HCT116 (cell line): ENCODE results near the gene NUDT4. TPM values are rescaled to one million over a fixed set of nuclear protein-coding genes. Genes with fewer than 3 reads are reported as not detected.
A peak's percentile ranks its signal among the peaks of the same experiment; 100 is the strongest.

Experiments used
- ATAC-seq: fragments of 200-7000 bp; cut with Tn5 transposase; 2 replicates; pipeline ENCODE4 v1.9.1; 2020; ENCODE audit warnings: mild to moderate bottlenecking, moderate library complexity
- BruUV-seq: library from RNA; stranded (reverse); fragments of 400-500 nt; replicated peaks from 2 replicates; lab custom pipeline; 2021; lab: Mats Ljungman, UMichigan
- CTCF ChIA-PET: fragments of 300-600 bp; sonication (Branson Sonifier 250); formaldehyde crosslinking; loops from one replicate; lab custom pipeline; 2021; ENCODE audit warnings: antibody characterized with exemption; lab: Charles Lee
- POLR2A ChIA-PET: fragments of 300-600, 350-600 bp; sonication (Branson Sonifier 250); formaldehyde crosslinking; loops from one replicate; lab custom pipeline; 2021; ENCODE audit warnings: antibody characterized with exemption; lab: Charles Lee
- RAD21 ChIA-PET, 2 experiments: fragments of 300-600 bp; sonication (Branson Sonifier 250); formaldehyde crosslinking; loops; one replicate each; lab custom pipeline; 2023; ENCODE audit warnings: low total read pairs in 2 of 2; ENCODE audit not compliant: uncharacterized antibody in 2 of 2, unreplicated experiment in 2 of 2, low non-redundant PET in 1 of 2; lab: Charles Lee
- DNase-seq: peaks from one replicate; pipeline ENCODE4 v3.0.0-alpha.2; 2010; ENCODE audit warnings: low read depth, low spot score
- H2AFZ ChIP-seq: fragments of 200-600 bp; shearing (Covaris generic), sonication (generic); 2 replicates; pipeline ENCODE4 v1.6.1; 2017; ENCODE audit warnings: low read depth, mixed run types, mixed read lengths, antibody characterized with exemption, low read length; ENCODE audit not compliant: poor library complexity, severe bottlenecking
- H3K27ac ChIP-seq: 2 replicates; pipeline ENCODE4 v1.5.1; 2012; ENCODE audit warnings: low read depth, low read length
- H3K27me3 ChIP-seq: fragments of 200-600 bp; sonication (generic); 2 replicates; pipeline ENCODE4 v1.6.1; 2016; ENCODE audit warnings: mixed run types, low read length, mixed read lengths; ENCODE audit not compliant: insufficient read depth
- H3K36me3 ChIP-seq, 2 experiments: fragments of 200-500 bp in 1 of 2; fragments of 200-600 bp in 1 of 2; sonication (Bioruptor generic) in 1 of 2; sonication (generic) in 1 of 2; 2 replicates each; pipeline versions ENCODE4 v1.5.1 to v1.6.1; 2014 to 2016; ENCODE audit warnings: low read length in 2 of 2, inconsistent platforms in 1 of 2, mixed read lengths in 1 of 2, mixed run types in 1 of 2; ENCODE audit not compliant: insufficient read depth in 2 of 2, control insufficient read depth in 1 of 2
- H3K4me1 ChIP-seq, 2 experiments: fragments of 200-600 bp in 1 of 2; sonication (generic) in 1 of 2; 2 replicates each; pipeline versions ENCODE4 v1.5.1 to v1.6.1; 2012 to 2017; ENCODE audit warnings: low read length in 2 of 2, inconsistent platforms in 1 of 2, mild to moderate bottlenecking in 1 of 2, mixed read lengths in 1 of 2, mixed run types in 1 of 2, moderate library complexity in 1 of 2; ENCODE audit not compliant: insufficient read depth in 2 of 2, control insufficient read depth in 1 of 2
- H3K4me2 ChIP-seq: fragments of 200-600 bp; sonication (generic); 2 replicates; pipeline ENCODE4 v1.6.1; 2017; ENCODE audit warnings: mixed run types, low read length, mixed read lengths
- H3K4me3 ChIP-seq, 2 experiments: fragments of 200-600 bp in 1 of 2; sonication (generic) in 1 of 2; replicated peaks in 1 of 2; 2 replicates each; pipeline ENCODE4 v1.5.1; 2011 to 2016; ENCODE audit warnings: low read length in 2 of 2, control low read depth in 1 of 2, low read depth in 1 of 2, mild to moderate bottlenecking in 1 of 2, mixed read lengths in 1 of 2, mixed run types in 1 of 2
- H3K79me2 ChIP-seq: fragments of 200-600 bp; sonication (generic); 2 replicates; pipeline ENCODE4 v1.6.1; 2017; ENCODE audit warnings: mild to moderate bottlenecking, mixed run types, low read length, moderate library complexity, mixed read lengths; ENCODE audit not compliant: insufficient read depth
- H3K9ac ChIP-seq: fragments of 200-600 bp; sonication (generic); 2 replicates; pipeline ENCODE4 v1.6.1; 2016; ENCODE audit warnings: low read length, mixed read lengths
- H3K9me2 ChIP-seq: fragments of 200-600 bp; sonication (generic), shearing (Covaris generic); 2 replicates; pipeline ENCODE4 v1.6.1; 2017; ENCODE audit warnings: mixed run types, mild to moderate bottlenecking, moderate library complexity; ENCODE audit not compliant: insufficient read depth
- H3K9me3 ChIP-seq, 2 experiments: fragments of 200-500 bp in 1 of 2; fragments of 200-600 bp in 1 of 2; sonication (Bioruptor generic) in 1 of 2; sonication (generic) in 1 of 2; 2 replicates each; pipeline ENCODE4 v1.6.1; 2014 to 2017; ENCODE audit warnings: low read length in 2 of 2, mixed read lengths in 2 of 2, inconsistent platforms in 1 of 2, low read depth in 1 of 2, mild to moderate bottlenecking in 1 of 2, mixed run types in 1 of 2, moderate library complexity in 1 of 2; ENCODE audit not compliant: control insufficient read depth in 1 of 2, insufficient read depth in 1 of 2
- H4K20me1 ChIP-seq: fragments of 200-600 bp; sonication (generic), shearing (Covaris generic); 2 replicates; pipeline ENCODE4 v1.6.1; 2017; ENCODE audit warnings: mixed run types, mild to moderate bottlenecking, moderate library complexity; ENCODE audit not compliant: insufficient read depth
- CBX3 ChIP-seq: IDR thresholded peaks from 2 replicates; pipeline ENCODE4 v1.6.1; 2012; ENCODE audit warnings: low read depth
- EGR1 ChIP-seq: IDR thresholded peaks from 2 replicates; pipeline ENCODE4 v1.6.1; 2012; ENCODE audit warnings: low read depth
- ELF1 ChIP-seq: IDR thresholded peaks from 2 replicates; pipeline ENCODE4 v1.6.1; 2012; ENCODE audit warnings: low read depth, borderline replicate concordance
- EZH2phosphoT487 ChIP-seq: fragments of 200-600 bp; IDR thresholded peaks from 2 replicates; pipeline ENCODE4 v1.6.1; 2018; ENCODE audit warnings: antibody characterized with exemption, borderline replicate concordance
- FOSL1 ChIP-seq: IDR thresholded peaks from 2 replicates; pipeline ENCODE4 v1.6.1; 2012; ENCODE audit warnings: low read depth
- MAX ChIP-seq: IDR thresholded peaks from 2 replicates; pipeline ENCODE4 v1.6.1; 2012
- POLR2A ChIP-seq: IDR thresholded peaks from 2 replicates; pipeline ENCODE4 v1.7.0; 2011; ENCODE audit warnings: borderline replicate concordance; ENCODE audit not compliant: insufficient read depth, insufficient read length; ENCODE audit errors: extremely low read depth
- POLR2AphosphoS5 ChIP-seq: IDR thresholded peaks from 2 replicates; pipeline ENCODE4 v1.6.1; 2011; ENCODE audit warnings: mild to moderate bottlenecking, low read depth, low read length, moderate library complexity
- REST ChIP-seq: IDR thresholded peaks from 2 replicates; pipeline ENCODE4 v1.6.1; 2012; ENCODE audit warnings: low read depth
- SP1 ChIP-seq: IDR thresholded peaks from 2 replicates; pipeline ENCODE4 v1.6.1; 2012; ENCODE audit warnings: low read depth
- SRF ChIP-seq: IDR thresholded peaks from 2 replicates; pipeline ENCODE4 v1.6.1; 2012; ENCODE audit warnings: low read depth
- intact Hi-C: fragments of 100-400 bp; cut with micrococcal nuclease; formaldehyde crosslinking; loops from 2 replicates; pipeline ENCODE4 v1.10.0; 2022
- total RNA-seq: library from RNA; stranded (reverse); gene quantifications from one replicate; pipeline ENCODE4 v1.2.1, GENCODE V29; 2021; ENCODE audit not compliant: unreplicated experiment

Gene NUDT4
- total RNA-seq, 1 experiment from 2014 or later: 41.2 TPM

GRCh38 chr12:93441081-93441616 lies 63.4 kb downstream of the NUDT4 start:
- ATAC-seq (no peak), DNase-seq (no peak)
- no peaks in the 10 kb centered on the region for H3K27me3 ChIP-seq
- ChIA-PET RAD21 (no interaction called here), CTCF (no interaction called here), POLR2A (no interaction called here)
- H3K27ac ChIP-seq: peak overlapping the region; percentile 86
- H3K4me3 ChIP-seq: peak overlapping the region; percentile 64 to 83
- peaks cover 56% of the 10 kb centered on the region for H3K79me2 ChIP-seq
- intact Hi-C loops: no loop called here
- H2AFZ ChIP-seq: no peak overlapping the region
- TF ChIP-seq MAX (no peak; the same call in 1 of the 2 replicates), POLR2A (no peak), SRF (no peak), EZH2phosphoT487 (no peak), SP1 (no peak), REST (no peak), EGR1 (no peak), CBX3 (no peak), FOSL1 (no peak), ELF1 (no peak), POLR2AphosphoS5 (no peak)
- no peaks in the 10 kb centered on the region for H3K9me3 ChIP-seq
- H3K9me2 ChIP-seq: no peaks in the 10 kb centered on the region
- no TSS peak for BruUV-seq
- peak overlapping the region; percentile 78 for H3K4me2 ChIP-seq
- H4K20me1 ChIP-seq: peaks cover 36% of the 10 kb centered on the region; the same call in 1 of the 2 replicates
- H3K4me1 ChIP-seq: peaks cover 20 to 33% of the 10 kb centered on the region in 2 experiments; a peak in 3 of 4 replicates
- no peaks in the 10 kb centered on the region for H3K36me3 ChIP-seq
- peak overlapping the region; percentile 76 for H3K9ac ChIP-seq
